H9 (cell line): ENCODE data around the gene HOXB6. TPM values are rescaled to one million over a fixed set of nuclear protein-coding genes. Genes with fewer than 3 reads are reported as not detected.

Experiments used
- DNase-seq: peaks from one replicate; pipeline ENCODE4 v3.0.0-alpha.2; 2017
- H2AFZ ChIP-seq: one replicate; pipeline ENCODE4 v1.6.1; 2013; ENCODE audit warnings: mild to moderate bottlenecking, low read length, control low read depth, moderate library complexity
- H2AK5ac ChIP-seq: 2 replicates; pipeline ENCODE4 v1.6.1; 2013; ENCODE audit warnings: low read length, control low read depth, mixed read lengths; ENCODE audit not compliant: insufficient read length
- H2BK120ac ChIP-seq: one replicate; pipeline ENCODE4 v1.6.1; 2013; ENCODE audit warnings: low read depth, mild to moderate bottlenecking, low read length, control low read depth, inconsistent platforms; ENCODE audit not compliant: poor library complexity, severe bottlenecking
- H2BK12ac ChIP-seq: 2 replicates; pipeline ENCODE4 v1.6.1; 2013; ENCODE audit warnings: low read length, control low read depth, mixed read lengths, low read depth; ENCODE audit not compliant: insufficient read length
- H2BK15ac ChIP-seq: 2 replicates; pipeline ENCODE4 v1.6.1; 2013; ENCODE audit warnings: low read depth, low read length, control low read depth
- H2BK20ac ChIP-seq: one replicate; pipeline ENCODE4 v1.6.1; 2013; ENCODE audit warnings: low read depth, mild to moderate bottlenecking, low read length, control low read depth, inconsistent platforms; ENCODE audit not compliant: poor library complexity, severe bottlenecking
- H2BK5ac ChIP-seq: 2 replicates; pipeline ENCODE4 v1.6.1; 2013; ENCODE audit warnings: low read length, control low read depth, mixed read lengths; ENCODE audit not compliant: insufficient read length
- H3K14ac ChIP-seq: 2 replicates; pipeline ENCODE4 v1.6.1; 2013; ENCODE audit warnings: low read length, control low read depth; ENCODE audit not compliant: insufficient read depth
- H3K18ac ChIP-seq: 2 replicates; pipeline ENCODE4 v1.6.1; 2013; ENCODE audit warnings: low read depth, mild to moderate bottlenecking, mixed read lengths, low read length, control low read depth; ENCODE audit not compliant: insufficient read length
- H3K23ac ChIP-seq: 2 replicates; pipeline ENCODE4 v1.6.1; 2013; ENCODE audit warnings: low read length, control low read depth, mixed read lengths, low read depth; ENCODE audit not compliant: insufficient read length
- H3K23me2 ChIP-seq: 2 replicates; pipeline ENCODE4 v1.6.1; 2013; ENCODE audit warnings: low read depth, mild to moderate bottlenecking, mixed read lengths, low read length, control low read depth; ENCODE audit not compliant: insufficient read length, poor library complexity, severe bottlenecking
- H3K27ac ChIP-seq: 2 replicates; pipeline ENCODE4 v1.5.1; 2013; ENCODE audit warnings: low read length, control low read depth, mixed read lengths, low read depth; ENCODE audit not compliant: insufficient read length
- H3K27me3 ChIP-seq: 2 replicates; pipeline ENCODE4 v1.6.1; 2013; ENCODE audit warnings: low read length, control low read depth, inconsistent platforms; ENCODE audit not compliant: insufficient read depth
- H3K4ac ChIP-seq: 2 replicates; pipeline ENCODE4 v1.6.1; 2013; ENCODE audit warnings: low read depth, mild to moderate bottlenecking, control low read depth, inconsistent platforms, low read length, moderate library complexity
- H3K4me1 ChIP-seq: 2 replicates; pipeline ENCODE4 v1.6.1; 2013; ENCODE audit warnings: low read length, control low read depth, inconsistent platforms; ENCODE audit not compliant: insufficient read depth
- H3K4me2 ChIP-seq: 2 replicates; pipeline ENCODE4 v1.6.1; 2013; ENCODE audit warnings: low read length, control low read depth, mixed read lengths; ENCODE audit not compliant: insufficient read length, insufficient read depth
- H3K56ac ChIP-seq: 2 replicates; pipeline ENCODE4 v1.6.1; 2013; ENCODE audit warnings: low read depth, mild to moderate bottlenecking, mixed read lengths, low read length, control low read depth; ENCODE audit not compliant: insufficient read length
- H3K79me1 ChIP-seq: 2 replicates; pipeline ENCODE4 v1.6.1; 2013; ENCODE audit warnings: low read depth, mild to moderate bottlenecking, moderate library complexity, low read length, control low read depth, inconsistent platforms; ENCODE audit not compliant: insufficient read depth, poor library complexity, severe bottlenecking
- H3K79me2 ChIP-seq: 2 replicates; pipeline ENCODE4 v1.6.1; 2013; ENCODE audit warnings: low read length, control low read depth, inconsistent platforms; ENCODE audit not compliant: insufficient read depth
- H3K9ac ChIP-seq: 2 replicates; pipeline ENCODE4 v1.6.1; 2013; ENCODE audit warnings: low read length, control low read depth, mixed read lengths; ENCODE audit not compliant: insufficient read length; ENCODE audit errors: extremely low read depth
- H3K9me3 ChIP-seq: one replicate; pipeline ENCODE4 v1.6.1; 2013; ENCODE audit warnings: low read depth, low read length, inconsistent platforms; ENCODE audit not compliant: control insufficient read depth
- H3T11ph ChIP-seq: one replicate; pipeline ENCODE4 v1.6.1; 2013; ENCODE audit warnings: mild to moderate bottlenecking, low read length, control low read depth, inconsistent platforms
- H4K20me1 ChIP-seq: one replicate; pipeline ENCODE4 v1.6.1; 2013; ENCODE audit not compliant: control insufficient read depth, insufficient read length, insufficient read depth
- H4K5ac ChIP-seq: 2 replicates; pipeline ENCODE4 v1.6.1; 2013; ENCODE audit warnings: low read depth, mild to moderate bottlenecking, mixed read lengths, low read length, control low read depth; ENCODE audit not compliant: insufficient read length
- H4K8ac ChIP-seq: replicated peaks from 2 replicates; pipeline ENCODE4 v1.6.1; 2013; ENCODE audit warnings: low read length, control low read depth, mixed read lengths, low read depth; ENCODE audit not compliant: insufficient read length
- H4K91ac ChIP-seq: 2 replicates; pipeline ENCODE4 v1.6.1; 2013; ENCODE audit warnings: low read depth, mild to moderate bottlenecking, moderate library complexity, mixed read lengths, low read length, control low read depth; ENCODE audit not compliant: insufficient read length
- H3K27ac Mint-ChIP-seq, 3 experiments: 2 replicates in 2 of 3; 3 replicates in 1 of 3; pipeline ENCODE4 v1.8.0; 2020 to 2021; ENCODE audit warnings: mixed read lengths in 3 of 3, mild to moderate bottlenecking in 1 of 3, moderate library complexity in 1 of 3
- H3K27me3 Mint-ChIP-seq: 2 replicates; pipeline ENCODE4 v1.8.0; 2021; ENCODE audit warnings: low read depth, mild to moderate bottlenecking, moderate library complexity, mixed read lengths
- H3K36me3 Mint-ChIP-seq, 3 experiments: 2 replicates in 2 of 3; 3 replicates in 1 of 3; pipeline ENCODE4 v1.8.0; 2020 to 2021; ENCODE audit warnings: low read depth in 3 of 3, mixed read lengths in 3 of 3; ENCODE audit not compliant: insufficient read depth in 1 of 3
- H3K4me1 Mint-ChIP-seq, 2 experiments: 2 replicates each; pipeline ENCODE4 v1.8.0; 2020; ENCODE audit warnings: mixed read lengths in 2 of 2
- H3K4me3 Mint-ChIP-seq, 2 experiments: 2 replicates in 1 of 2; 3 replicates in 1 of 2; pipeline ENCODE4 v1.8.0; 2020 to 2021; ENCODE audit warnings: mild to moderate bottlenecking in 2 of 2, mixed read lengths in 2 of 2, moderate library complexity in 1 of 2
- H3K9me3 Mint-ChIP-seq, 2 experiments: 2 replicates in 1 of 2; 3 replicates in 1 of 2; pipeline ENCODE4 v1.8.0; 2020; ENCODE audit warnings: mild to moderate bottlenecking in 2 of 2, mixed read lengths in 2 of 2, moderate library complexity in 1 of 2
- CTCF ChIP-seq: fragments of 200-600 bp; sonication (generic); conservative IDR thresholded peaks from 3 replicates; pipeline ENCODE4 v1.8.0; 2021; ENCODE audit warnings: antibody characterized with exemption, mild to moderate bottlenecking
- WGBS: extraction: QIAGEN DNeasy Blood & Tissue Kit; methylation state at CpG from one replicate; pipeline ENCODE4 v1.1.7; 2013; ENCODE audit warnings: missing lambda C conversion rate, low lambda C conversion rate, mixed read lengths; ENCODE audit not compliant: insufficient read length; ENCODE audit errors: extremely low coverage; 5-methylcytosine and 5-hydroxymethylcytosine counted together
- total RNA-seq: library from RNA; stranded (reverse); gene quantifications from 2 replicates; pipeline ENCODE4 v1.2.1, GENCODE V29; 2021

Gene HOXB6
- total RNA-seq, 1 experiment from 2014 or later: not detected

- Histone ChIP-seq H4K20me1 (no peaks in the 10 kb centered on the region), H3K4me2 (no peak overlapping the region)
Measured at GRCh38 chr17:48624118-48624517, 19.3 kb upstream of the HOXB6 start.

More at GRCh38 chr17:48624118-48624517, 19.3 kb upstream of the HOXB6 start:
- H4K5ac ChIP-seq: no peak overlapping the region
- no peak overlapping the region for H3T11ph ChIP-seq
- Mint-ChIP-seq H3K27ac (no peak overlapping the region), H3K9me3 (peaks cover 3 to 14% of the 10 kb centered on the region in 2 experiments; a peak in 2 of 5 replicates), H3K4me1 (peaks cover 7 to 17% of the 10 kb centered on the region in 2 experiments), H3K36me3 (peaks cover 0 to 2% (median 0%) of the 10 kb centered on the region in 3 experiments; a peak in 1 of 7 replicates), H3K4me3 (no peak overlapping the region), H3K27me3 (peaks cover 100% of the 10 kb centered on the region)
- H2BK15ac ChIP-seq: no peak overlapping the region
- H2AFZ ChIP-seq: no peak overlapping the region
- no peak overlapping the region for H4K91ac ChIP-seq
- H3K27me3 ChIP-seq: peaks cover 99% of the 10 kb centered on the region
- WGBS: no CpG with 5 or more reads among the region's 5 CpGs
- peaks cover 5% of the 10 kb centered on the region for H3K23me2 ChIP-seq
- H3K14ac ChIP-seq: no peak overlapping the region
- no peaks in the 10 kb centered on the region for H3K9me3 ChIP-seq
- no peaks in the 10 kb centered on the region; the same call in 1 of the 2 replicates for H3K4me1 ChIP-seq
- H3K79me1 ChIP-seq: no peaks in the 10 kb centered on the region
- no peak overlapping the region for H2BK5ac ChIP-seq
- H2BK12ac ChIP-seq: no peak overlapping the region
- H2BK120ac ChIP-seq: no peak overlapping the region
- H3K4ac ChIP-seq: no peak overlapping the region
- DNase-seq: no peak
- H2BK20ac ChIP-seq: no peak overlapping the region
- H3K18ac ChIP-seq: no peak overlapping the region
- no peak overlapping the region for H3K9ac ChIP-seq
- TF ChIP-seq CTCF: no peak
- H3K23ac ChIP-seq: no peak overlapping the region
- no peak overlapping the region for H4K8ac ChIP-seq
- no peak overlapping the region for H3K27ac ChIP-seq
- no peak overlapping the region for H3K56ac ChIP-seq
- H2AK5ac ChIP-seq: no peak overlapping the region
- H3K79me2 ChIP-seq: no peaks in the 10 kb centered on the region
